Parathyroid adenoma (tissue), 2 donors: ENCODE data around the gene ELOVL5.

ENCODE experiments used
- H2AFZ ChIP-seq: fragments of 300-600 bp; sonication (generic); one replicate; pipeline ENCODE4 v1.7.0; 2017; ENCODE audit warnings: antibody characterized with exemption, mild to moderate bottlenecking
- H3K27ac ChIP-seq: fragments of 300-600 bp; sonication (generic); one replicate; pipeline ENCODE4 v1.7.0; 2017
- H3K27me3 ChIP-seq: fragments of 300-600 bp; sonication (generic); one replicate; pipeline ENCODE4 v1.7.0; 2017; ENCODE audit warnings: low read length; ENCODE audit not compliant: control insufficient read depth, insufficient read depth
- H3K36me3 ChIP-seq: fragments of 300-600 bp; sonication (generic); one replicate; pipeline ENCODE4 v1.7.0; 2017; ENCODE audit warnings: low read length; ENCODE audit not compliant: control insufficient read depth, insufficient read depth
- H3K4me1 ChIP-seq: fragments of 300-600 bp; sonication (generic); one replicate; pipeline ENCODE4 v1.7.0; 2017; ENCODE audit warnings: control low read depth
- H3K4me2 ChIP-seq: fragments of 300-600 bp; sonication (generic); one replicate; pipeline ENCODE4 v1.7.0; 2017; ENCODE audit warnings: low read length
- H3K4me3 ChIP-seq: fragments of 300-600 bp; sonication (generic); one replicate; pipeline ENCODE4 v1.7.0; 2017; ENCODE audit warnings: low read depth, low read length
- H3K79me2 ChIP-seq: fragments of 300-600 bp; sonication (generic); one replicate; pipeline ENCODE4 v1.7.0; 2017; ENCODE audit warnings: control low read depth
- H3K9ac ChIP-seq: fragments of 300-600 bp; sonication (generic); one replicate; pipeline ENCODE4 v1.7.0; 2017; ENCODE audit warnings: mild to moderate bottlenecking
- H3K9me3 ChIP-seq: fragments of 300-600 bp; sonication (generic); one replicate; pipeline ENCODE4 v1.7.0; 2017; ENCODE audit warnings: low read length; ENCODE audit not compliant: control insufficient read depth
- CTCF ChIP-seq: fragments of 300-600 bp; sonication (generic); IDR thresholded peaks from one replicate; pipeline ENCODE4 v1.7.0; 2017; ENCODE audit warnings: antibody characterized with exemption, mild to moderate bottlenecking
- donor health status: primary hyperparathyroidism.

The ELOVL5 gene

GRCh38 chr6:53236241-53236640 lies 112.5 kb downstream of the ELOVL5 start:
- Histone ChIP-seq H3K4me1 (no peaks in the 10 kb centered on the region), H3K27ac (no peak overlapping the region), H3K27me3 (no peaks in the 10 kb centered on the region), H3K4me2 (no peak overlapping the region), H3K36me3 (no peaks in the 10 kb centered on the region), H2AFZ (no peak overlapping the region), H3K4me3 (no peak overlapping the region), H3K79me2 (no peaks in the 10 kb centered on the region), H3K9ac (no peak overlapping the region), H3K9me3 (no peaks in the 10 kb centered on the region)
- no peak for TF ChIP-seq CTCF

- no peak overlapping the region for H3K4me3 ChIP-seq
- no peak overlapping the region for H3K9ac ChIP-seq
- H3K9me3 ChIP-seq = no peaks in the 10 kb centered on the region
- no peak overlapping the region for H3K27ac ChIP-seq
- no peaks in the 10 kb centered on the region for H3K27me3 ChIP-seq
- no peak overlapping the region for H2AFZ ChIP-seq
- H3K4me1 ChIP-seq = no peaks in the 10 kb centered on the region
- H3K79me2 ChIP-seq = no peaks in the 10 kb centered on the region
- H3K36me3 ChIP-seq = no peaks in the 10 kb centered on the region
- no peak overlapping the region for H3K4me2 ChIP-seq
- TF ChIP-seq CTCF = no peak
Measured at GRCh38 chr6:53235508-53235907, 113.2 kb downstream of the ELOVL5 start.

- no peak overlapping the region for H2AFZ ChIP-seq
- no peaks in the 10 kb centered on the region for H3K27me3 ChIP-seq
- no peak overlapping the region for H3K4me2 ChIP-seq
- no peaks in the 10 kb centered on the region for H3K9me3 ChIP-seq
- H3K9ac ChIP-seq = no peak overlapping the region
- no peak overlapping the region for H3K27ac ChIP-seq
- H3K4me3 ChIP-seq = no peak overlapping the region
- H3K36me3 ChIP-seq = no peaks in the 10 kb centered on the region
- H3K4me1 ChIP-seq = no peaks in the 10 kb centered on the region
- H3K79me2 ChIP-seq = no peaks in the 10 kb centered on the region
- TF ChIP-seq CTCF = no peak
Measured at GRCh38 chr6:53233309-53233708, 115.4 kb downstream of the ELOVL5 start.

GRCh38 chr6:53230775-53231467 lies 117.8 kb downstream of the ELOVL5 start:
- Histone ChIP-seq H3K79me2 (no peaks in the 10 kb centered on the region), H3K4me2 (no peak overlapping the region), H3K9ac (no peak overlapping the region), H3K27me3 (no peaks in the 10 kb centered on the region), H3K36me3 (no peaks in the 10 kb centered on the region), H2AFZ (no peak overlapping the region), H3K27ac (no peak overlapping the region), H3K9me3 (no peaks in the 10 kb centered on the region), H3K4me3 (no peak overlapping the region), H3K4me1 (no peaks in the 10 kb centered on the region)
- no peak for TF ChIP-seq CTCF

GRCh38 chr6:53227847-53228246 lies 120.9 kb downstream of the ELOVL5 start:
- Histone ChIP-seq H3K36me3 (no peaks in the 10 kb centered on the region), H3K4me1 (no peaks in the 10 kb centered on the region), H3K27ac (no peak overlapping the region), H3K27me3 (no peaks in the 10 kb centered on the region), H3K9me3 (no peaks in the 10 kb centered on the region), H3K4me3 (no peak overlapping the region), H2AFZ (no peak overlapping the region), H3K9ac (no peak overlapping the region), H3K4me2 (no peak overlapping the region), H3K79me2 (no peaks in the 10 kb centered on the region)
- TF ChIP-seq CTCF = no peak
